Stimulated activated CD8-positive, alpha-beta memory T cell treated with anti-CD3 and anti-CD28 coated beads, Interleukin-7, amount 100 ng/mL, for 4 hours (primary cell): ENCODE measurements around the gene BASP1.
"Not testable (repeated sequence)": the region's sequence is repeated elsewhere in the genome, so short reads cannot be mapped to it uniquely, and the experiment has no call there.

Source experiments
- DNase-seq, 2 donors: peaks; one replicate each; pipeline ENCODE4 v3.0.0-alpha.2; 2020; ENCODE audit warnings: low read depth in 2 of 2

BASP1 gene

GRCh38 chr5:17255471-17256021, 38.1 kb downstream of the BASP1 start:
- DNase-seq = no peak

- DNase-seq = no peak
Measured at GRCh38 chr5:17256171-17256570, 38.7 kb downstream of the BASP1 start.

- DNase-seq = no peak
Measured at GRCh38 chr5:17256839-17257238, 39.4 kb downstream of the BASP1 start.

GRCh38 chr5:17257705-17258273, 40.4 kb downstream of the BASP1 start:
- no peak for DNase-seq

GRCh38 chr5:17258431-17258830, 41.0 kb downstream of the BASP1 start:
- DNase-seq = no peak

GRCh38 chr5:17259012-17259411, 41.6 kb downstream of the BASP1 start:
- not testable (repeated sequence) for DNase-seq

- no peak for DNase-seq
Measured at GRCh38 chr5:17259630-17260257, 42.3 kb downstream of the BASP1 start.

GRCh38 chr5:17260549-17260948, 43.1 kb downstream of the BASP1 start:
- no peak for DNase-seq

GRCh38 chr5:17261075-17261474, 43.6 kb downstream of the BASP1 start:
- no peak for DNase-seq

- DNase-seq = no peak
Measured at GRCh38 chr5:17265041-17265440, 47.6 kb downstream of the BASP1 start.

- DNase-seq = no peak
Measured at GRCh38 chr5:17267106-17267505, 49.7 kb downstream of the BASP1 start.

- no peak for DNase-seq
Measured at GRCh38 chr5:17269201-17269600, 51.8 kb downstream of the BASP1 start.

GRCh38 chr5:17272111-17272510, 54.7 kb downstream of the BASP1 start:
- no peak for DNase-seq

- DNase-seq = no peak
Measured at GRCh38 chr5:17275289-17276158, 58.1 kb downstream of the BASP1 start.

- DNase-seq = no peak
Measured at GRCh38 chr5:17276445-17276844, 59.0 kb downstream of the BASP1 start.

GRCh38 chr5:17277907-17278306, 60.5 kb downstream of the BASP1 start:
- DNase-seq = no peak

GRCh38 chr5:17278931-17279330, 61.5 kb downstream of the BASP1 start:
- no peak for DNase-seq

- DNase-seq = no peak
Measured at GRCh38 chr5:17279487-17279886, 62.1 kb downstream of the BASP1 start.

- DNase-seq = no peak
Measured at GRCh38 chr5:17282283-17283120, 65.1 kb downstream of the BASP1 start.

- no peak for DNase-seq
Measured at GRCh38 chr5:17283121-17283415, 65.6 kb downstream of the BASP1 start.

- DNase-seq = no peak
Measured at GRCh38 chr5:17287501-17288155, 70.2 kb downstream of the BASP1 start.
